Astrocyte (in vitro differentiated cells and primary cell): ENCODE measurements around the gene MOK. TPM values are rescaled to one million over a fixed set of nuclear protein-coding genes. Genes with fewer than 3 reads are reported as not detected.

Experiments
- DNase-seq: peaks from one replicate; pipeline ENCODE4 v3.0.0-alpha.2; 2010; ENCODE audit warnings: low read depth
- FAIRE-seq: peaks from 2 replicates; lab custom pipeline; 2011; peaks lifted over from hg19 to GRCh38; lab: Jason Lieb, UNC
- H2AFZ ChIP-seq: 2 replicates; pipeline ENCODE4 v1.6.0; 2012; ENCODE audit warnings: low read depth, low read length, inconsistent platforms
- H3K27ac ChIP-seq: 2 replicates; pipeline ENCODE4 v1.5.1; 2011; ENCODE audit warnings: low read depth, low read length, inconsistent platforms
- H3K27me3 ChIP-seq: 2 replicates; pipeline ENCODE4 v1.6.0; 2011; ENCODE audit warnings: low read length, inconsistent platforms; ENCODE audit not compliant: insufficient read depth
- H3K36me3 ChIP-seq: 2 replicates; pipeline ENCODE4 v1.5.1; 2011; ENCODE audit warnings: low read length, inconsistent platforms; ENCODE audit not compliant: insufficient read depth
- H3K4me1 ChIP-seq: 2 replicates; pipeline ENCODE4 v1.5.1; 2011; ENCODE audit warnings: low read length, inconsistent platforms; ENCODE audit not compliant: insufficient read depth
- H3K4me2 ChIP-seq: 2 replicates; pipeline ENCODE4 v1.6.0; 2012; ENCODE audit warnings: low read length, inconsistent platforms
- H3K4me3 ChIP-seq: 2 replicates; pipeline ENCODE4 v1.5.1; 2011; ENCODE audit warnings: low read depth, mild to moderate bottlenecking, low read length, inconsistent platforms; ENCODE audit not compliant: insufficient read depth
- H3K79me2 ChIP-seq: 2 replicates; pipeline ENCODE4 v1.6.0; 2012; ENCODE audit warnings: mild to moderate bottlenecking, low read length, inconsistent platforms; ENCODE audit not compliant: insufficient read depth
- H3K9ac ChIP-seq: 2 replicates; pipeline ENCODE4 v1.6.0; 2012; ENCODE audit warnings: mild to moderate bottlenecking, low read length, inconsistent platforms
- H3K9me3 ChIP-seq: 2 replicates; pipeline ENCODE4 v1.5.1; 2012; ENCODE audit warnings: low read depth, mild to moderate bottlenecking, low read length, inconsistent platforms; ENCODE audit not compliant: insufficient read depth
- H4K20me1 ChIP-seq: 2 replicates; pipeline ENCODE4 v1.6.0; 2012; ENCODE audit warnings: low read length, inconsistent platforms; ENCODE audit not compliant: insufficient read depth
- H3K27ac Mint-ChIP-seq: one replicate; pipeline ENCODE4 v1.8.0; 2021; ENCODE audit warnings: mild to moderate bottlenecking, mixed read lengths; ENCODE audit not compliant: unreplicated experiment
- H3K27me3 Mint-ChIP-seq: one replicate; pipeline ENCODE4 v1.8.0; 2021; ENCODE audit warnings: low read depth, mixed read lengths; ENCODE audit not compliant: unreplicated experiment
- H3K36me3 Mint-ChIP-seq: one replicate; pipeline ENCODE4 v1.8.0; 2021; ENCODE audit warnings: low read depth, mixed read lengths; ENCODE audit not compliant: unreplicated experiment
- H3K4me1 Mint-ChIP-seq: one replicate; pipeline ENCODE4 v1.8.0; 2021; ENCODE audit warnings: low read depth, mixed read lengths; ENCODE audit not compliant: unreplicated experiment
- H3K4me3 Mint-ChIP-seq: one replicate; pipeline ENCODE4 v1.8.0; 2021; ENCODE audit warnings: mild to moderate bottlenecking, moderate library complexity, mixed read lengths; ENCODE audit not compliant: unreplicated experiment
- H3K9me3 Mint-ChIP-seq: one replicate; pipeline ENCODE4 v1.8.0; 2021; ENCODE audit warnings: mild to moderate bottlenecking, mixed read lengths; ENCODE audit not compliant: unreplicated experiment
- CTCF ChIP-seq: IDR thresholded peaks from 2 replicates; pipeline ENCODE4 v1.5.1; 2011; ENCODE audit warnings: low read depth, mild to moderate bottlenecking, inconsistent platforms, low read length, moderate library complexity; ENCODE audit not compliant: insufficient read depth
- EZH2 ChIP-seq: IDR thresholded peaks from 2 replicates; pipeline ENCODE4 v1.6.1; 2012; ENCODE audit warnings: mild to moderate bottlenecking, low read length, inconsistent platforms; ENCODE audit not compliant: insufficient read depth
- total RNA-seq: library from RNA; stranded (reverse); gene quantifications from 2 replicates; pipeline ENCODE4 v1.2.1, GENCODE V29; 2021

MOK gene
- total RNA-seq, 1 donor from 2014 or later, result 9.3 TPM

DNA sequence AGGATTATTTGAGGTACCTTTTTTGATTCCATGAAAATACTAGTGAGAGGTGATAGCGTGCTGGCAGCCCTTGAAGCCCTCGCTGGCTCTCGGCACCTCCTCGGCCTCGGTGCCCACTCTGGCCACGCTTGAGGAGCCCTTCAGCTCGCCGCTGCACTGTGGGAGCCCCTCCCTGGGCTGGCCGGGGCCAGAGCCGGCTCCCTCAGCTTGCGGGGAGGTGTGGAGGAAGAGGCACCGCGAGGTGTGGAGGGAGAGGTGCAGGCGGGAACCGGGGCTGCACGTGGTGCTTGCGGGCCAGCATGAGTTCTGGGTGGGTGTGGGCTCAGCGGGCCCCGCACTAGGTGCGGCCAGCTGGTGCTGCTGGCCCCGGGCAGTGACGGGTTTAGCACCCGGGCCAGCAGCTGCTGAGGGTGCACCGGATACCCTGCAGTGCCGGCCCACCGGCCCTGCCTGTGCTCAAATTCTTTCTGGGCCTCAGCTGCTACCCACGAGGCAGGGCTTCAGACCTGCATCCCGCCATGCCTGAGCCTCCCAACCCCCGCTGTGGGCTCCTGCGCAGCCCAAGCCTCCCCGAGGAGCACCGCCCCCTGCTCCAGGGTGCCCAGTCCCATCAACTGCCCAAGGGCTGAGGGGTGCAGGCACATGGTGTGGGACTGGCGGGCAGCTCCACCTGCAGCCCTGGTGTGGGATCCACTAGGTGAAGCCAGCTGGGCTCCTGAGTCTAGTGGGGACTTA lies 7.4 kb downstream of the MOK start:
- Histone ChIP-seq H3K36me3 (peaks cover 4% of the 10 kb centered on the region), H3K4me1 (peaks cover 23% of the 10 kb centered on the region), H2AFZ (no peak overlapping the region), H3K27ac (no peak overlapping the region), H3K4me3 (no peak overlapping the region), H3K9ac (no peak overlapping the region), H3K9me3 (no peaks in the 10 kb centered on the region), H3K4me2 (no peak overlapping the region), H4K20me1 (no peaks in the 10 kb centered on the region), H3K27me3 (no peaks in the 10 kb centered on the region), H3K79me2 (peaks cover 54% of the 10 kb centered on the region)
- Mint-ChIP-seq H3K27ac (no peak overlapping the region), H3K36me3 (peaks cover 4% of the 10 kb centered on the region), H3K4me1 (no peaks in the 10 kb centered on the region), H3K27me3 (no peaks in the 10 kb centered on the region), H3K9me3 (peaks cover 5% of the 10 kb centered on the region), H3K4me3 (no peak overlapping the region)
- no peak for TF ChIP-seq EZH2
- no peak for TF ChIP-seq CTCF
- DNase-seq (no peak), FAIRE-seq (no peak)

GRCh38 chr14:102295270-102295669 lies 9.7 kb downstream of the MOK start:
- Mint-ChIP-seq H3K36me3 (peaks cover 4% of the 10 kb centered on the region), H3K27ac (no peak overlapping the region), H3K27me3 (no peaks in the 10 kb centered on the region), H3K4me3 (no peak overlapping the region), H3K9me3 (peaks cover 5% of the 10 kb centered on the region), H3K4me1 (no peaks in the 10 kb centered on the region)
- Histone ChIP-seq H3K27ac (peak overlapping the region; percentile 52), H3K27me3 (no peaks in the 10 kb centered on the region), H3K79me2 (peaks cover 50% of the 10 kb centered on the region), H3K4me1 (peaks cover 20% of the 10 kb centered on the region), H3K9me3 (no peaks in the 10 kb centered on the region), H2AFZ (no peak overlapping the region), H3K9ac (peak overlapping the region; percentile 56), H4K20me1 (no peaks in the 10 kb centered on the region), H3K4me3 (no peak overlapping the region), H3K36me3 (peaks cover 4% of the 10 kb centered on the region), H3K4me2 (peak overlapping the region; percentile 46)
- peak; percentile 45 for DNase-seq
- peak; percentile 71 for FAIRE-seq
- no peak for TF ChIP-seq EZH2
- peak; percentile 53 for TF ChIP-seq CTCF

DNA sequence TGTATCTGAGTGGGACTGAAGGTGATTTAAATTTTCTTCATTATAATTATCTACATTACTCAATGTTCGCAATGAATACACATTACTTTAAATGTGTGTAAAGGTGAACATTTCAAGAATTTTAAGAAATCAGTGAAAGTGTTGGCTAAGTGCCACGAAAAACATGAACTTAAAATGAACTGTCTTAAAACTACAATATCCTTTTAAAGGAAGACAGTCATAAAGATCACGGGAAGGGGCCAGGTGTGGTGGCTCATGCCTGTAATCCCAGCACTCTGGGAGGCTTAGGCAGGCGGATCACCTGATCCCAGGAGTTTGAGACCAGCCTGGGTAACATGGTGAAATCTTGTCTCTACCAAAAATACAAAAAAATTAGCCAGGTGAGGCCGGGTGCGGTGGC lies 11.2 kb downstream of the MOK start:
- no peak for FAIRE-seq
- DNase-seq, result peak; percentile 75
- Histone ChIP-seq H3K4me2 (no peak overlapping the region), H2AFZ (no peak overlapping the region), H3K9ac (no peak overlapping the region), H3K4me3 (no peak overlapping the region), H3K27me3 (no peaks in the 10 kb centered on the region), H3K27ac (no peak overlapping the region), H3K79me2 (peaks cover 36% of the 10 kb centered on the region), H3K9me3 (no peaks in the 10 kb centered on the region), H3K36me3 (peaks cover 3% of the 10 kb centered on the region), H3K4me1 (peaks cover 20% of the 10 kb centered on the region), H4K20me1 (no peaks in the 10 kb centered on the region)
- H3K27me3 Mint-ChIP-seq, result no peaks in the 10 kb centered on the region
- no peak overlapping the region for H3K27ac Mint-ChIP-seq
- no peak overlapping the region for H3K4me3 Mint-ChIP-seq
- peaks cover 2% of the 10 kb centered on the region for H3K36me3 Mint-ChIP-seq
- no peaks in the 10 kb centered on the region for H3K4me1 Mint-ChIP-seq
- TF ChIP-seq CTCF (no peak), EZH2 (no peak)
- H3K9me3 Mint-ChIP-seq, result peaks cover 5% of the 10 kb centered on the region
